Stimulated activated CD4-positive, alpha-beta T cell treated with anti-CD3 and anti-CD28 coated beads, Interleukin-4, amount 100 ng/mL, for 24 hours (primary cell): ENCODE results near the gene DNAJC5.
"Not testable (repeated sequence)": the region's sequence is repeated elsewhere in the genome, so short reads cannot be mapped to it uniquely, and the experiment has no call there.

Experiments used
- DNase-seq: peaks from one replicate; pipeline ENCODE4 v3.0.0-alpha.2; 2020

Gene DNAJC5

DNA sequence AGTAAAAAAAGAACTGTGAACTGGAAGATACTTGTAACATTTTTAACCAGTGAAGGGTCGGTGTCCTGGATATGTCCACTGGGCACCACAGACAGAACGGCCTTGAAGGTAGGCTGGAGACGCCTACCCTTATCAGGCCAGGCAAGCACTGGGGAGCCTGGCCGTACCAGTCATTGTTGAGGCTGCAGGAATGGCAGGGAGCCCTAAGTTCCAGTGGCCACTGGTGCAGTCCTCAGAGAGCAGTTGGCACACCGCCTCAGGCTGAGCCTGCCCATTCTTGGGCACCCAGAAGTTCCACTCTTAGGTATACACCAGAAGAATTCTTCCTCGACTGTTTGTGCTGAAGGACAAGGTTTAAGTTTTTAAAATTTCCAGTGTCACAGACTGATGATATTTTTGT lies 20.5 kb downstream of the DNAJC5 start:
- no peak for DNase-seq

DNA sequence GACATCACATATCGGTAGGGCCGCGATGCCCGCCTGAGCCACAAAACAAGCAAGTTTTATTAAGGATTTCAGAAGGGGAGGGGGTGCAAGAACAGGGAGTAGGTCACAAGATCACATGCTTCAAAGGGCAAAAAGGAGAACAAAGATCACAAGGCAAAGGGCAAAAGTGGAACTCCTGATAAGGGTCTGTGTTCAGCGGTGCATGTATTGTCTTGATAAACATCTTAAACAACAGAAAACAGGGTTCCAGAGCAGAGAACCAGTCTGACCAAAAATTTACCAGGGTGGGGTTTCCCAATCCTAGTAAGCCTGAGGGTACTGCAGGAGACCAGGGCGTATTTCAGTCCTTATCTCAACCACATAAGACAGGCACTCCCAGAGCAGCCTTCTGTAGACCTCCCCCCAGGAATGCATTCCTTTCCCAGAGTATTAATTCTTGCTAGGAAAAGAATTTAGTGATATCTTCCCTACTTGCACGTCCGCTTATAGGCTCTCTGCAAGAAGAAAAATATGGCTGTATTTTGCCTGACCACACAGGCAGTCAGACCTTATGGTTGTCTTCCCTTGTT lies 21.5 kb downstream of the DNAJC5 start:
- not testable (repeated sequence) for DNase-seq

- DNase-seq, result no peak
Observed at GRCh38 chr20:63917811-63918210, 22.9 kb downstream of the DNAJC5 start.

DNA sequence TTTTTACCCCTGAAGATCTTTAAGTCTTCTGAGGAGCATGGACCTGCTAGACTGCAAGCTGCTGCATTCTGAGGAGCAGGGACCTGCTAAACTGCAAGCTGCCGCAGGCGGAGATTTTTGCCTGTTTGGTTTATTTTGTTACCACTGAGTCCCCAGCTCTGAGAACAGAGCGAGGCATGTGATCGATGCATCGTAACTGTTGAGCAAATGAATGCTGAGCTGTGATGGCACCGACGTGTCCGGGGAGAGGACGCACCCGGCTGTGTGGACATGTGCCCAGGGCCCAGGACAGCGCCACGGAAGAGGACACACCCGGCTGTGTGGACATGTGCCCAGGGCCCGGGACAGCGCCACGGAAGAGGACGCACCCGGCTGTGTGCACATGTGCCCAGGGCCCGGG lies 24.2 kb downstream of the DNAJC5 start:
- DNase-seq, result no peak

DNA sequence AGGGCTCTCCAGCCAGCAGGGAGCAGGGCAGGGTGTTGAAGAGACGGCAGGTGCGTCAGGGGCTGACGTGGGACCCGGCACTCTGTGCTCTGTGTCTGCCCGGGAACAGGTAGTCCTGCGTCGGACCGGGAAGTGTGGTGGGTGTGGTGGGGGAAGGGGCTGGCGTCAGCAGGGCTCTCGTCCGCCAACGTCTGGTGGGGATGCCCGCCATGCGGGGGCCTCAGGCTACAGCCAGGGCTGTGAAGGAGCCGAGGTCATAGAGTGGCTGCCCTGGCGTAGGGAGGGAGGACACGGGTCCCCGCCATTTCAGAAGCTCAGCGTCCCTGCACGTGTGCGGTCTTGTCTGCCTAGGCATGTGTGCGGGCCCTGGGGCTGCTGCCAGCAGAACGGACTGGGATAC lies 25.3 kb downstream of the DNAJC5 start:
- no peak for DNase-seq

GRCh38 chr20:63923651-63924050 lies 28.7 kb downstream of the DNAJC5 start:
- DNase-seq, result no peak

DNA sequence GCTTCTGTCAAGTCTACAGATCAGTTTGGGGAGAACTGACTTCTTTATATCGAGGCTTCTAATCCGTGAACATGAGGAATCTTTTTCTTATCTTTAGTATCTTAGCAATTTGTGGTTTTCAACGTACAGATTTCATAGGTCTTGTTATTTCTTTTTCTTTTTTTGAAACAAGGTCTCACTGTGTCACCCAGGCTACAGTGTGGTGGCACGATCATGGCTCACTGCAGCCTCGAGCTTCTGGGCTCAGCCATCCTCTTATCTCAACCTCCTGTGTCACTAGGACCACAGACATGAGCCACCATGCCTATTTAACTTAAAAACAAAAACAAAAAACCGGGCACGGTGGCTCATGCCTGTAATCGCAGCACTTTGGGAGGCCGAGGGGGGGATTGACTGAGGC lies 29.3 kb downstream of the DNAJC5 start:
- DNase-seq, result no peak

- DNase-seq, result no peak
Observed at GRCh38 chr20:63926298-63926697, 31.4 kb downstream of the DNAJC5 start.

DNA sequence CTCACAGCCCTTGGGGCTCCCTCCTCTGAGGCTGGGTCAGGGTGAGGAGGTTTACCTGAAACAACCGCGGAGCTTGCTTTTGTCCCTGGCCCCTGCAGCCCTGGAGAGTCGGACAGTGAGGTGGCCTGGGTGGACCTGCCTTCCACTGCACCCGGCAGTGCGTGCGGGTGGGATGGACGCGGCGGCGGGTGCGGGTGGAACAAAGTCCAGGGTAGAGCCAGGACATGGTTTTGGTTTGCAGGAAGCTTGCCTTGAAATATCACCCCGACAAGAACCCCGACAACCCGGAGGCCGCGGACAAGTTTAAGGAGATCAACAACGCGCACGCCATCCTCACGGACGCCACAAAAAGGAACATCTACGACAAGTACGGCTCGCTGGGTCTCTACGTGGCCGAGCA lies 34.1 kb downstream of the DNAJC5 start:
- no peak for DNase-seq

DNA sequence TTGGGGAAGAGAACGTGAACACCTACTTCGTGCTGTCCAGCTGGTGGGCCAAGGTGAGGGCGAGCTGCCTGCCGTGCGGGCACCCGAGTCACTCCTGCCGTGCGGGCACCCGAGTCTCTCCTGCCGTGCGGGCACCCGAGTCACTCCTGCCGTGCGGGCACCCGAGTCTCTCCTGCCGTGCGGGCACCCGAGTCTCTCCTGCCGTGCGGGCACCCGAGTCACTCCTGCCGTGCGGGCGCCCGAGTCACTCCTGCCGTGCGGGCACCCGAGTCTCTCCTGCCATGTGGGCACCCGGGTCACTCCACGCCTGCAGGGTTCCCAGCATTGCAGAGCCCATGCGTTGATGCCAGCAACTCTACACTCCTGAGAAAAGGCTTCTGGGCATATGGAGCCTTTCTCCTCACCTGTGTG lies 34.6 kb downstream of the DNAJC5 start:
- DNase-seq, result not testable (repeated sequence)

- no peak for DNase-seq
Observed at GRCh38 chr20:63930971-63931553, 36.1 kb downstream of the DNAJC5 start.

- no peak for DNase-seq
Observed at GRCh38 chr20:63931735-63932134, 36.8 kb downstream of the DNAJC5 start.

DNA sequence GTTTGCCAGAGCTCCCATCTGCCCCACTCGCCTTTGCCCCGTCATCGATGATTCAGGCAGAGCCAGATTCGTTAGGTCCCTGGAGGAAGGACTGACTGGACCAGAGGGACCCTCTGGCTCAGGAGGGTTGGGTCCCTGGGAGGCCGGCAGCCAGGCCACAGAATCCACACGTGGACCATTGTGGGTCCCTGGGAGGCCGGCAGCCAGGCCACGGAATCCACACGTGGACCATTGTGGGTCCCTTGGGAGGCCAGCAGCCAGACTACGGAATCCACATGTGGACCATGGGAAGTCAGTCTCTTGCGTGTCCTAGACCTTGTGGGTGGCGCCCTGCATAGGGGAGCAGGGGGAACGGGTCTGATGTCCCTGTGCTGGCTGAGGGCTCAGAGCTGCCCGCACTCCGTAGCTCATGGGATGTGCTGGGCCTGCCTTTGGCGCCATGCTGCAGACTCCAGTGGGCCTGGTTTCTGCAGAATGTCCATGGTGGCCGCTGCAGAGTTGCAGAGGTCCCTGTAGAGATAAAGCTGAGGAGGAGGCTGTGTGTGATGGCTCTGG lies 37.8 kb downstream of the DNAJC5 start:
- no peak for DNase-seq

DNA sequence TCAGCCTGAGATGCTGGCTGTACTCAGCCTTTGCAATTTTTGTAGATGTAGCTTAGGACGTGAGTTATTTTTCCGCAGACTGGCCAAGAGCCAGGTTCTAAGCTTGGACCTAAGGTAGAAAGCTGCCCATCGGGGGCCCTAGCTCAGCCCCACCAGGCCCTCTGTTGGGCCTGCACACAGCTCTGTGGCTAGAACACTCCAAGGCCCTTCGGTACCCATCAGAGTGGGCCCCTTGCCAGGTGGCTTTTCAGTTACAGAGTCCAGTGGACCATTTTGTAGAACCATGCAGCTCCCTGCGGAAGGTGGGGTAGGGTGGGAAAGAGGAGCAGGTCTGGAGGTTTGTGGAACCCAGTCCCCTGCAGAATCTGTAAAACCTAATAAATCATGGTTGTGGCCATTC lies 38.7 kb downstream of the DNAJC5 start:
- DNase-seq, result no peak

GRCh38 chr20:63934271-63935068 lies 39.5 kb downstream of the DNAJC5 start:
- DNase-seq, result no peak

- DNase-seq, result no peak
Observed at GRCh38 chr20:63935447-63935846, 40.5 kb downstream of the DNAJC5 start.

DNA sequence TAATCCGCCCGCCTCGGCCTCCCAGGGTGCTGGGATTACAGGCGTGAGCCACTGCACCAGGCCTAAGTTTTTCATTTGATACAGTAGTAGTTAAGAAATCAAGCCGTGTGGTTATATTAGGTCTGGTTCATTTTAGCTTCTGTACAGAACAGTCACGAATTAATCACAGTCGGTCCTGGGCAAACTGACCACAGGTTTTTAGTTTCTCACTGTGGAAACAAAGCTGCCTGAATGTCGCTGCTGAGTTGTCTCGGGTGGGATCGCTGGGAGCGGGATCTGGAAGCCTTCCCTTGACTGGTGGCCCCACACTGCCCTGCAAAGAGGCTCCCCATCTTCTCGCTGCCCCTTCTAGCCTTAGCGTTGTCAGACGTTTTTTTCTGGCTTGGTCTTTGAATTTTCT lies 42.7 kb downstream of the DNAJC5 start:
- no peak for DNase-seq

DNA sequence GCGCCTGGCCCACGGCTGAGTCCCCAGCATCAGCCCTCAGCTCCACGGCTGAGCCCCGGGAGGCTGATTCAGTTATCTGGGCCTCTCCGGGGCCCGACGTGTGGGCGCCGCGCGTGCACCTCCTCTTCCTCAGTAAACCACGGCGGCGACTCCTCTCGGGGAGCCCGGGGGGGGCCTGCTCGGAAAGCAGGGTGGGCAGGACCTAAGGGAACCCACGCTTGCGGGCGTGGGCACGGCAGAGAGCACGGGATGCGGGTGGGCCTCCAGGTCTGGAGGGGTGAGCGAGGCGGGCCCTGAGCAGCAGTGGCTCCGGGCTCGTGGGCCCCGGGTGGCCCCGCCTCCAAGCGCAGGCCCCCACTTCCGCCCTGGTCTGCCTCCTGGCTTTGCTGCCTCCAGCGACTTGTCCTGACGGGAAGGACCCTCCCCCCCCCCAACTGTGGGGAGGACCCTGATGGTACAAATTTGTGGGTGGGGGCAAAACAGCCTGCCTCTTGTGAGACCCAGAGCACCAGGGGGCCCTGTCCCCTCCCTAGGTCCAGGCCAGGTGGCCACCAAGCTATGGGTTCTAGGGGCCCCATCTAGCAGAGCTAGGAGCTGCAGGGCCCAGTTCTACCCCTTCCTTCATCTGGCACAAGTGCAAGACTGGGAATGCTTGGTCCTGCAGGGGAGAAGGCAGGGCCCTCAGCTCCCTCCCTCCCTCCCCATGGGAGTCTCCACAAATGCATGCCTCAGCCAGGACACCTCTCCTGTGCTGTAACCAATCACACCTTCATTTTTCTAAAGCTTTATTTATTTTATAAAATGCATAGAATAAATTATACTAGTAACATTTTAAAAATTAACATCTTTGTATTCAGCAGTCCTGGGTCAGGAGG lies 44.4 kb downstream of the DNAJC5 start:
- no peak for DNase-seq

GRCh38 chr20:63940071-63940471 lies 45.1 kb downstream of the DNAJC5 start:
- DNase-seq, result no peak

DNA sequence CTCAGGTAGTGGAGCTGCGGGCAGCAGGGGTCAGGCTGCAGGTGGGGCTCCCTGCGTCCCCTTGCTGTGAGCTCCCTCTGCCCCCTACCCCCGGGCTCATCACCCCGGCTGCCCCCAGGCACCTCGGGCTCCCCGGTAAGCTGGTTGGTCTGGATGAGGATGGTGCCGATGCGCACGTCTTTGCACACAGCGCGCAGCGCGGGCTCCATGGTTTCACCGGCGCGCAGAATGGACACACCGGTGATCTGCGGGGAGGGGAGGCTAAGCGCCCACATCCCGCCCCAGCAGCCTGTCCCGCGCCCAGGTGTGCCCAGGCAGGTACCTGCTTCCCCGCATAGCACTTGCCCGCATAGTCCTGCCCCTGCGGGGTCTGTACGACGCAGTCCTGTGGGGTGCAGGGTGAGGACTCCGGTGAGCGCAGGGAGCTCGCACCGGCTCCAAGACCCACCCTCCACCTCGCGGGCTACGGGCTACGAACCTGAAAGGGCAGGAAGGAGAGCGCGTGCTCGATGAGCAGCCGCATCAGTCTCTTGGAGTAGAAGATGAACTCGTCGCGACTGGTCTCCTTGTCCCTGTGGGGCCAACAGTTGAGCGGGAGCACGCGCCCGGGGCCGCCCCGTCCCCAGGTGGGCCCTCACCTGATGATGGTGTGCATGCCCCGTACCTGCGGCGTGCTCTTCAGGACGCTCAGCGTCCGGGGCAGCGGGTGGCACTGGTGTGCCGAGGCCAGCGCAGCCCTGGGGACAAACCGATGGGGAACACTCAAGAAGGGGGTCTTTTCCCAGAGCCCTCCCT lies 45.7 kb downstream of the DNAJC5 start:
- DNase-seq, result no peak

DNA sequence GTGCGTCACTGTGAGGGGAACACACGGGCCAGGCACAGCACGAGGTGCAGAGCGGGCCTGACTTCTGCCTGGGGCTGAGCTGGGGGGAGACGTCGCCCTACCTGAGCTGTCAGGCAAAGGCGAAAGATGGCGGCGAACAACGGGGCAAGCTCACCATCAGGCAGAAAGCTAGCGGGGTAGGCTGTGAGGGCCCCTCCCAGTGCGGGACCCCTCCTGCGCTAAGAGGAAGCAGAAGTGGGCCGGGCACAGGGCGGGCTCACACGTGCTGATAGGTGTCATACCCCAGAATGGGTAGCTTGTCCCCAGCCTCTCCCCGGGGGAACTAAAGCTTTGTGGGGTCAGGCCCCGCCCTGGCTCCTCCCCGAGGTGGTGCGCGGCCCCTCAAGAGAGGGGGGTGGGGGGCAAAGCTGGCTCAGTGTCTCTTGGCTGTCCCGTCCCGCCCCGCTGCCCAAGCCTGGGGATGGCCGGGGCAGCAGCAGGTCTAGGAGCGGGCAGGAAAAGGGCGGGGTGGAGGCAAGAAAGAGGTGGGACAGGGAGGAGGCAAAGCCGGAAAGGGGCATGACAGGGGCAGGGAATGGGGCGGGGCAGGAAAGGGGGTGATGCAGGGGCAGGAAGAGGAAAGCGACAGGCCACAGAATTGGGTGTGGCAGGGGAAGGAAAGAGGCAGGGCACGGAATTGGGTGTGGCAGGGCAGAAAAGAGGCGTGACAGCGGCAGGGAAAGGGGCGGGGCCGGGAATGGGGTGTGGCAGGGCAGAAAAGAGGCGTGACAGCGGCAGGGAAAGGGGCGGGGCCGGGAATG lies 46.6 kb downstream of the DNAJC5 start:
- peak; percentile 60 for DNase-seq
